WTC11 (cell line): ENCODE data around the gene SGPL1.

Experiments
- CREM ChIP-seq: sonication (generic); formaldehyde crosslinking; IDR thresholded peaks from 2 replicates; pipeline ENCODE4 v1.8.1; 2022; ENCODE audit warnings: mild to moderate bottlenecking, missing genetic modification reagents, moderate library complexity
- E2F4 ChIP-seq: sonication (generic); formaldehyde crosslinking; IDR thresholded peaks from 2 replicates; pipeline ENCODE4 v1.8.1; 2022; ENCODE audit warnings: low read depth, mild to moderate bottlenecking, moderate library complexity, missing genetic modification reagents, borderline replicate concordance
- ESRRA ChIP-seq: sonication (generic); formaldehyde crosslinking; IDR thresholded peaks from 2 replicates; pipeline ENCODE4 v1.8.1; 2022; ENCODE audit warnings: mild to moderate bottlenecking, missing genetic modification reagents, borderline replicate concordance
- ETV6 ChIP-seq: sonication (generic); formaldehyde crosslinking; IDR thresholded peaks from 2 replicates; pipeline ENCODE4 v1.8.1; 2022; ENCODE audit warnings: mild to moderate bottlenecking, missing genetic modification reagents
- FOXP1 ChIP-seq: sonication (generic); formaldehyde crosslinking; IDR thresholded peaks from 2 replicates; pipeline ENCODE4 v1.8.0; 2022; ENCODE audit warnings: missing genetic modification reagents, mild to moderate bottlenecking, moderate library complexity, borderline replicate concordance
- GTF2I ChIP-seq: fragments of 250-450 bp; sonication (Bioruptor Pico); conservative IDR thresholded peaks from 2 replicates; pipeline ENCODE4 v1.4.0; 2021; ENCODE audit warnings: mild to moderate bottlenecking
- RELA ChIP-seq: sonication (generic); formaldehyde crosslinking; IDR thresholded peaks from 2 replicates; pipeline ENCODE4 v1.8.1; 2022; ENCODE audit warnings: missing genetic modification reagents, mild to moderate bottlenecking, borderline replicate concordance
- SP1 ChIP-seq: sonication (generic); formaldehyde crosslinking; conservative IDR thresholded peaks from 2 replicates; pipeline ENCODE4 v1.8.1; 2022; ENCODE audit warnings: missing genetic modification reagents
- TEAD4 ChIP-seq: sonication (generic); formaldehyde crosslinking; IDR thresholded peaks from 2 replicates; pipeline ENCODE4 v1.8.0; 2022; ENCODE audit warnings: mild to moderate bottlenecking, missing genetic modification reagents
- ZNF138 ChIP-seq: sonication (generic); formaldehyde crosslinking; conservative IDR thresholded peaks from 2 replicates; pipeline ENCODE4 v1.8.1; 2022; ENCODE audit warnings: mild to moderate bottlenecking, moderate library complexity, missing genetic modification reagents
- TF ChIP-seq, protein P1 (sequence below): fragments of 200-600 bp; IDR thresholded peaks from 2 replicates; pipeline ENCODE4 v1.8.0; 2022; ENCODE audit warnings: antibody characterized with exemption
- TF ChIP-seq, protein P2 (sequence below): sonication (generic); formaldehyde crosslinking; IDR thresholded peaks from 2 replicates; pipeline ENCODE4 v1.8.0; 2022; ENCODE audit warnings: mild to moderate bottlenecking, missing genetic modification reagents
- TF ChIP-seq, protein P3 (sequence below): sonication (generic); formaldehyde crosslinking; IDR thresholded peaks from 2 replicates; pipeline ENCODE4 v1.8.1; 2022; ENCODE audit warnings: mild to moderate bottlenecking, moderate library complexity, missing genetic modification reagents

GRCh38 chr10:70909326-70909935, 93.7 kb downstream of the SGPL1 start:
- no peak for TF ChIP-seq TEAD4 (CRISPR knock-in tag)
- TF ChIP-seq, protein P1, sequence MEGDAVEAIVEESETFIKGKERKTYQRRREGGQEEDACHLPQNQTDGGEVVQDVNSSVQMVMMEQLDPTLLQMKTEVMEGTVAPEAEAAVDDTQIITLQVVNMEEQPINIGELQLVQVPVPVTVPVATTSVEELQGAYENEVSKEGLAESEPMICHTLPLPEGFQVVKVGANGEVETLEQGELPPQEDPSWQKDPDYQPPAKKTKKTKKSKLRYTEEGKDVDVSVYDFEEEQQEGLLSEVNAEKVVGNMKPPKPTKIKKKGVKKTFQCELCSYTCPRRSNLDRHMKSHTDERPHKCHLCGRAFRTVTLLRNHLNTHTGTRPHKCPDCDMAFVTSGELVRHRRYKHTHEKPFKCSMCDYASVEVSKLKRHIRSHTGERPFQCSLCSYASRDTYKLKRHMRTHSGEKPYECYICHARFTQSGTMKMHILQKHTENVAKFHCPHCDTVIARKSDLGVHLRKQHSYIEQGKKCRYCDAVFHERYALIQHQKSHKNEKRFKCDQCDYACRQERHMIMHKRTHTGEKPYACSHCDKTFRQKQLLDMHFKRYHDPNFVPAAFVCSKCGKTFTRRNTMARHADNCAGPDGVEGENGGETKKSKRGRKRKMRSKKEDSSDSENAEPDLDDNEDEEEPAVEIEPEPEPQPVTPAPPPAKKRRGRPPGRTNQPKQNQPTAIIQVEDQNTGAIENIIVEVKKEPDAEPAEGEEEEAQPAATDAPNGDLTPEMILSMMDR: no peak
- TF ChIP-seq, protein P2, sequence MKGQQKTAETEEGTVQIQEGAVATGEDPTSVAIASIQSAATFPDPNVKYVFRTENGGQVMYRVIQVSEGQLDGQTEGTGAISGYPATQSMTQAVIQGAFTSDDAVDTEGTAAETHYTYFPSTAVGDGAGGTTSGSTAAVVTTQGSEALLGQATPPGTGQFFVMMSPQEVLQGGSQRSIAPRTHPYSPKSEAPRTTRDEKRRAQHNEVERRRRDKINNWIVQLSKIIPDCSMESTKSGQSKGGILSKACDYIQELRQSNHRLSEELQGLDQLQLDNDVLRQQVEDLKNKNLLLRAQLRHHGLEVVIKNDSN (CRISPR knock-in tag): no peak
- TF ChIP-seq SP1 (CRISPR knock-in tag): no peak
- no peak for TF ChIP-seq ETV6 (CRISPR knock-in tag)
- TF ChIP-seq ESRRA (CRISPR knock-in tag): no peak
- no peak for TF ChIP-seq E2F4
- TF ChIP-seq, protein P3, sequence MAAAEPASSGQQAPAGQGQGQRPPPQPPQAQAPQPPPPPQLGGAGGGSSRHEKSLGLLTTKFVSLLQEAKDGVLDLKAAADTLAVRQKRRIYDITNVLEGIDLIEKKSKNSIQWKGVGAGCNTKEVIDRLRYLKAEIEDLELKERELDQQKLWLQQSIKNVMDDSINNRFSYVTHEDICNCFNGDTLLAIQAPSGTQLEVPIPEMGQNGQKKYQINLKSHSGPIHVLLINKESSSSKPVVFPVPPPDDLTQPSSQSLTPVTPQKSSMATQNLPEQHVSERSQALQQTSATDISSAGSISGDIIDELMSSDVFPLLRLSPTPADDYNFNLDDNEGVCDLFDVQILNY (CRISPR knock-in tag): no peak
- TF ChIP-seq CREM (CRISPR knock-in tag): no peak
- TF ChIP-seq ZNF138 (CRISPR knock-in tag): no peak
- no peak for TF ChIP-seq GTF2I (CRISPR knock-in tag)
- no peak for TF ChIP-seq FOXP1 (CRISPR knock-in tag)
- no peak for TF ChIP-seq RELA
